PC-9 (cell line): ENCODE data around the gene UNC5CL. TPM values are rescaled to one million over a fixed set of nuclear protein-coding genes. Genes with fewer than 3 reads are reported as not detected.

Experiments used
- BruUV-seq: library from RNA; stranded (reverse); fragments of 400-500 nt; replicated peaks from 2 replicates; lab custom pipeline; 2021; lab: Mats Ljungman, UMichigan
- CTCF ChIA-PET: fragments of 300-600 bp; sonication (Branson Sonifier 250); formaldehyde crosslinking; loops from one replicate; lab custom pipeline; 2022; ENCODE audit warnings: antibody characterized with exemption; lab: Charles Lee
- POLR2A ChIA-PET: fragments of 300-600 bp; sonication (Branson Sonifier 250); formaldehyde crosslinking; loops from one replicate; lab custom pipeline; 2022; ENCODE audit warnings: antibody characterized with exemption; ENCODE audit not compliant: unreplicated experiment; lab: Charles Lee
- DNase-seq, 2 experiments: peaks; one replicate each; pipeline versions ENCODE4 v3.0.0 to v3.0.0-alpha.2; 2015 to 2022; ENCODE audit warnings: mixed read lengths in 1 of 2
- H2AFZ ChIP-seq: fragments of 200-600 bp; sonication (generic); 2 replicates; pipeline ENCODE4 v1.8.1; 2017; ENCODE audit warnings: antibody characterized with exemption
- H3F3A ChIP-seq: fragments of 200-600 bp; sonication (generic); 2 replicates; pipeline ENCODE4 v1.8.1; 2017; ENCODE audit warnings: antibody characterized with exemption, mild to moderate bottlenecking, low read depth; ENCODE audit not compliant: insufficient read depth
- H3K27ac ChIP-seq: fragments of 200-600 bp; sonication (generic); 2 replicates; pipeline ENCODE4 v1.6.1; 2016; ENCODE audit warnings: mixed run types
- H3K27me3 ChIP-seq: fragments of 200-600 bp; sonication (generic); 2 replicates; pipeline ENCODE4 v1.6.1; 2016; ENCODE audit warnings: low read depth, mixed run types; ENCODE audit not compliant: insufficient read depth
- H3K36me3 ChIP-seq: fragments of 200-600 bp; sonication (generic); 2 replicates; pipeline ENCODE4 v1.6.1; 2016; ENCODE audit warnings: low read depth, mixed run types
- H3K4me1 ChIP-seq: fragments of 200-600 bp; sonication (generic); replicated peaks from 2 replicates; pipeline ENCODE4 v1.6.1; 2016; ENCODE audit warnings: mixed run types; ENCODE audit not compliant: insufficient read depth
- H3K4me2 ChIP-seq: fragments of 200-600 bp; sonication (generic); 2 replicates; pipeline ENCODE4 v1.6.1; 2017; ENCODE audit warnings: mixed run types
- H3K4me3 ChIP-seq: fragments of 200-600 bp; sonication (generic); 2 replicates; pipeline ENCODE4 v1.6.1; 2016; ENCODE audit warnings: mixed run types
- H3K79me2 ChIP-seq: fragments of 200-600 bp; sonication (generic); 2 replicates; pipeline ENCODE4 v1.6.1; 2017; ENCODE audit warnings: low read depth, mixed run types
- H3K9me2 ChIP-seq: fragments of 200-600 bp; sonication (generic); 2 replicates; pipeline ENCODE4 v1.8.1; 2017; ENCODE audit warnings: mild to moderate bottlenecking; ENCODE audit not compliant: insufficient read depth
- H3K9me3 ChIP-seq: fragments of 200-600 bp; sonication (generic); 2 replicates; pipeline ENCODE4 v1.8.1; 2016; ENCODE audit warnings: low read depth; ENCODE audit not compliant: insufficient read depth
- H4K20me1 ChIP-seq: fragments of 200-600 bp; sonication (generic); 2 replicates; pipeline ENCODE4 v1.8.1; 2017; ENCODE audit not compliant: insufficient read depth
- CTCF ChIP-seq: fragments of 200-600 bp; sonication (generic); conservative IDR thresholded peaks from 2 replicates; pipeline ENCODE4 v1.6.1; 2017; ENCODE audit warnings: mixed run types, antibody characterized with exemption, mild to moderate bottlenecking, moderate library complexity
- EZH2 ChIP-seq: fragments of 200-600 bp; sonication (generic); IDR thresholded peaks from 2 replicates; pipeline ENCODE4 v1.8.0; 2017; ENCODE audit warnings: antibody characterized with exemption, low read depth
- intact Hi-C: fragments of 100-400 bp; cut with micrococcal nuclease; formaldehyde crosslinking; loops from one replicate; pipeline ENCODE4 v1.10.0; 2022; ENCODE audit not compliant: unreplicated experiment
- total RNA-seq: library from RNA; stranded (reverse); gene quantifications from 2 replicates; pipeline ENCODE4 v1.2.3, GENCODE V29; 2021

The UNC5CL gene
- total RNA-seq, 1 experiment from 2014 or later, result 1.7 TPM

- no peaks in the 10 kb centered on the region for H3K9me3 ChIP-seq
- H3K36me3 ChIP-seq, result no peaks in the 10 kb centered on the region
- peak in 1 of 2 experiments; percentile 84 for DNase-seq
- no peak overlapping the region for H3K27ac ChIP-seq
- H3K9me2 ChIP-seq, result no peaks in the 10 kb centered on the region
- peak overlapping the region; percentile 47; the same call in 1 of the 2 replicates for H3K4me3 ChIP-seq
- POLR2A ChIA-PET, result no interaction called here
- no peaks in the 10 kb centered on the region for H3F3A ChIP-seq
- CTCF ChIA-PET, result interaction anchor here (0.6 to 1.9 kb wide), 7 partner anchors 8 to 700 kb away, joined by 3 to 12 read pairs (median 4); partner anchors contain the start of gene UNC5CL
- H2AFZ ChIP-seq, result peak overlapping the region; percentile 71; the same call in 1 of the 2 replicates
- no peaks in the 10 kb centered on the region; the same call in 1 of the 2 replicates for H3K27me3 ChIP-seq
- H3K79me2 ChIP-seq, result no peaks in the 10 kb centered on the region
- BruUV-seq, result no TSS peak
- no peaks in the 10 kb centered on the region for H3K4me1 ChIP-seq
- H4K20me1 ChIP-seq, result no peaks in the 10 kb centered on the region
- intact Hi-C loops, result loop anchor here (1.0 to 5.0 kb wide), 4 partner anchors 8 to 700 kb away; no protein-coding TSS in a partner anchor
- peak overlapping the region; percentile 79 for H3K4me2 ChIP-seq
- no peak for TF ChIP-seq EZH2
- peak; percentile 97 for TF ChIP-seq CTCF
Observed at GRCh38 chr6:41027799-41028560, 11.0 kb downstream of the UNC5CL start.

GRCh38 chr6:41027241-41027640 lies 11.8 kb downstream of the UNC5CL start:
- Histone ChIP-seq H3K9me3 (no peaks in the 10 kb centered on the region), H3K27me3 (no peaks in the 10 kb centered on the region; the same call in 1 of the 2 replicates), H3K36me3 (no peaks in the 10 kb centered on the region), H3K79me2 (no peaks in the 10 kb centered on the region), H4K20me1 (no peaks in the 10 kb centered on the region), H3K4me2 (no peak overlapping the region), H3K4me1 (0 out of 2 replicates have a peak, but pooled peaks cover 4% of the 10 kb centered on the region), H3K4me3 (no peak overlapping the region), H3K9me2 (no peaks in the 10 kb centered on the region), H2AFZ (no peak overlapping the region), H3F3A (no peaks in the 10 kb centered on the region), H3K27ac (no peak overlapping the region)
- intact Hi-C loops, result loop anchor here (1.0 to 5.0 kb wide), 2 partner anchors 40 to 132 kb away; no protein-coding TSS in a partner anchor
- no peak for TF ChIP-seq CTCF
- no peak for TF ChIP-seq EZH2
- no TSS peak for BruUV-seq
- POLR2A ChIA-PET, result interaction anchor here (0.5 kb wide), 1 partner anchor 132 kb away, joined by 5 read pairs; no protein-coding TSS in a partner anchor
- CTCF ChIA-PET, result interaction anchor here (0.6 to 1.9 kb wide), 4 partner anchors 9 to 37 kb away, joined by 3 to 9 read pairs (median 4); partner anchors contain the start of gene UNC5CL
- DNase-seq, result no peak

- intact Hi-C loops, result loop anchor here (5.0 kb wide), 1 partner anchor 41 kb away; no protein-coding TSS in a partner anchor
- Histone ChIP-seq H3K9me3 (no peaks in the 10 kb centered on the region), H3F3A (no peaks in the 10 kb centered on the region), H4K20me1 (no peaks in the 10 kb centered on the region), H2AFZ (no peak overlapping the region), H3K79me2 (no peaks in the 10 kb centered on the region), H3K4me3 (no peak overlapping the region), H3K4me1 (peaks cover 12% of the 10 kb centered on the region; the same call in 1 of the 2 replicates), H3K27me3 (no peaks in the 10 kb centered on the region; the same call in 1 of the 2 replicates), H3K27ac (no peak overlapping the region), H3K36me3 (no peaks in the 10 kb centered on the region), H3K9me2 (no peaks in the 10 kb centered on the region), H3K4me2 (no peak overlapping the region)
- CTCF ChIA-PET, result no interaction called here
- DNase-seq, result no peak
- TF ChIP-seq CTCF, result no peak
- TF ChIP-seq EZH2, result no peak
- BruUV-seq, result no TSS peak
- POLR2A ChIA-PET, result no interaction called here
Observed at GRCh38 chr6:41025966-41026530, 13.0 kb downstream of the UNC5CL start.
